CD14-positive monocyte (primary cell): ENCODE measurements around the gene LARP4B. TPM values are rescaled to one million over a fixed set of nuclear protein-coding genes. Genes with fewer than 3 reads are reported as not detected.

Experiments
- DNase-seq, 3 donors: peaks; one replicate each; pipeline ENCODE4 v3.0.0-alpha.2; 2011 to 2022
- H2AFZ ChIP-seq: 2 replicates; pipeline ENCODE4 v1.6.0; 2012; ENCODE audit warnings: mild to moderate bottlenecking, low read depth, low read length, inconsistent platforms; ENCODE audit not compliant: insufficient read depth, poor library complexity, severe bottlenecking
- H3K27ac ChIP-seq, 2 donors: 1 replicate in 1 of 2; 2 replicates in 1 of 2; pipeline ENCODE4 v1.5.1; 2012 to 2013; ENCODE audit warnings: low read length in 2 of 2, control low read depth in 1 of 2, inconsistent platforms in 1 of 2, low read depth in 1 of 2, mild to moderate bottlenecking in 1 of 2
- H3K27me3 ChIP-seq, 2 donors: one replicate each; pipeline versions ENCODE4 v1.6.0 to v1.6.1; 2011 to 2013; ENCODE audit warnings: low read length in 2 of 2; ENCODE audit not compliant: control insufficient read depth in 2 of 2, insufficient read depth in 2 of 2
- H3K36me3 ChIP-seq, 2 donors: replicated peaks in 1 of 2; 1 replicate in 1 of 2; 2 replicates in 1 of 2; pipeline versions ENCODE4 v1.5.1 to v1.6.1; 2012 to 2013; ENCODE audit warnings: low read length in 2 of 2, control low read depth in 1 of 2, inconsistent platforms in 1 of 2, mild to moderate bottlenecking in 1 of 2; ENCODE audit not compliant: insufficient read depth in 2 of 2, control insufficient read depth in 1 of 2
- H3K4me1 ChIP-seq, 2 donors: 1 replicate in 1 of 2; 2 replicates in 1 of 2; pipeline versions ENCODE4 v1.5.1 to v1.6.1; 2012 to 2013; ENCODE audit warnings: low read length in 2 of 2, control low read depth in 1 of 2, inconsistent platforms in 1 of 2, mild to moderate bottlenecking in 1 of 2, moderate library complexity in 1 of 2; ENCODE audit not compliant: insufficient read depth in 2 of 2, control insufficient read depth in 1 of 2
- H3K4me2 ChIP-seq: replicated peaks from 2 replicates; pipeline ENCODE3; 2012; ENCODE audit warnings: low read length, moderate library complexity, mild to moderate bottlenecking; ENCODE audit not compliant: poor library complexity, severe bottlenecking; ENCODE audit errors: extremely low read depth
- H3K4me3 ChIP-seq, 3 experiments: fragments of 200-600 bp in 1 of 3; sonication (generic) in 1 of 3; replicated peaks in 1 of 3; 1 replicate in 2 of 3; 2 replicates in 1 of 3; pipeline ENCODE4 v1.5.1; 2011 to 2013; ENCODE audit warnings: low read length in 3 of 3, mild to moderate bottlenecking in 3 of 3, control low read depth in 2 of 3, low read depth in 2 of 3, inconsistent platforms in 1 of 3, moderate library complexity in 1 of 3
- H3K79me2 ChIP-seq: 2 replicates; pipeline ENCODE4 v1.6.0; 2012; ENCODE audit warnings: mild to moderate bottlenecking, control low read depth, inconsistent platforms, low read length, moderate library complexity; ENCODE audit not compliant: insufficient read depth
- H3K9ac ChIP-seq: 2 replicates; pipeline ENCODE4 v1.6.0; 2017; ENCODE audit warnings: low read length, mild to moderate bottlenecking; ENCODE audit not compliant: insufficient read depth, poor library complexity, severe bottlenecking
- H3K9me3 ChIP-seq, 2 donors: replicated peaks in 1 of 2; 1 replicate in 1 of 2; 2 replicates in 1 of 2; pipeline versions ENCODE4 v1.5.1 to v1.6.1; 2012 to 2013; ENCODE audit warnings: low read length in 2 of 2, control low read depth in 1 of 2; ENCODE audit not compliant: control insufficient read depth in 1 of 2, insufficient read depth in 1 of 2
- H4K20me1 ChIP-seq: 2 replicates; pipeline ENCODE4 v1.6.0; 2012; ENCODE audit warnings: mild to moderate bottlenecking, low read length, control low read depth, moderate library complexity; ENCODE audit not compliant: insufficient read depth
- H3K27ac Mint-ChIP-seq, 7 donors: one replicate each; pipeline ENCODE4 v1.8.0; 2020; ENCODE audit warnings: mild to moderate bottlenecking in 7 of 7, mixed read lengths in 7 of 7, moderate library complexity in 6 of 7, inconsistent platforms in 2 of 7
- H3K27me3 Mint-ChIP-seq, 3 donors: one replicate each; pipeline ENCODE4 v1.8.0; 2021 to 2022; ENCODE audit warnings: low read depth in 3 of 3, mild to moderate bottlenecking in 3 of 3, mixed read lengths in 3 of 3, moderate library complexity in 3 of 3, inconsistent platforms in 1 of 3
- H3K36me3 Mint-ChIP-seq, 2 donors: one replicate each; pipeline ENCODE4 v1.8.0; 2020; ENCODE audit warnings: mixed read lengths in 2 of 2, inconsistent platforms in 1 of 2, mild to moderate bottlenecking in 1 of 2
- H3K4me1 Mint-ChIP-seq: one replicate; pipeline ENCODE4 v1.8.0; 2020; ENCODE audit warnings: mild to moderate bottlenecking, mixed read lengths
- H3K4me3 Mint-ChIP-seq, 2 donors: one replicate each; pipeline ENCODE4 v1.8.0; 2020; ENCODE audit warnings: mild to moderate bottlenecking in 2 of 2, mixed read lengths in 2 of 2, moderate library complexity in 1 of 2
- H3K9me3 Mint-ChIP-seq, 7 donors: one replicate each; pipeline ENCODE4 v1.8.0; 2020 to 2022; ENCODE audit warnings: mixed read lengths in 7 of 7, mild to moderate bottlenecking in 6 of 7, moderate library complexity in 6 of 7, inconsistent platforms in 2 of 7
- CTCF ChIP-seq: fragments of 200-600 bp; IDR thresholded peaks from one replicate; pipeline ENCODE4 v1.8.0; 2022; ENCODE audit warnings: antibody characterized with exemption, mild to moderate bottlenecking
- WGBS: methylation state at CpG from one replicate; pipeline ENCODE4 v1.1.5; 2013; ENCODE audit warnings: missing lambda C conversion rate; ENCODE audit not compliant: insufficient coverage; 5-methylcytosine and 5-hydroxymethylcytosine counted together
- intact Hi-C, 2 donors: fragments of 100-400 bp; cut with micrococcal nuclease; formaldehyde crosslinking; loops; one replicate each; pipeline versions ENCODE4 v1.15.0 to v1.15.1; 2023
- polyA plus RNA-seq, 3 donors: library from polyadenylated mRNA; depleted of rRNA in 1 of 3; unstranded in 2 of 3; stranded (reverse) in 1 of 3; fragments of 300-500 nt in 2 of 3; fragments of >200 nt in 1 of 3; fragmentation: Illumina TruSeq in 2 of 3; gene quantifications; 1 replicate in 2 of 3; 2 replicates in 1 of 3; pipeline ENCODE4 v1.2.3, GENCODE V29; 2012 to 2021

Gene LARP4B
- polyA plus RNA-seq, 3 donors = 17.2 to 52.3 (median 33.0) TPM

DNA sequence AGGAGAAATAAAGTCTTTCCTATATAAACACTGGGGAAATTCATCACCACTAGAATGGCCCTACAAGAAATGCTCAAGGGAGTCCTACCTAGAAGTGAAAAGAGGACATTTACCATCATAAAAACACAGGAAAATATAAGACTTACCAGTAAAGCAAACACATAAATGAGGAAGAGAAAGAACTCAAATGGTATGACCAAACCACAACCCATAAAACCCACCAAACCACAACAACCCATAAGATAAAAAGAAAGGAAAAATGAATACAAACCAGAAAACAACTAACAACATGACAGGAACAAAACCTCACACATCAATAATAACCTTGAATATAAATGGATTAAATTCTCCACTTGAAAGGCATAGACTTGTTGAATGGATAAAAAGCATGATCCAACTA lies 170.1 kb downstream of the LARP4B start:
- Mint-ChIP-seq H3K27ac (no peak overlapping the region), H3K4me1 (no peaks in the 10 kb centered on the region), H3K36me3 (no peaks in the 10 kb centered on the region), H3K4me3 (no peak overlapping the region), H3K9me3 (peaks cover 27 to 67% (median 55%) of the 10 kb centered on the region in 7 donors), H3K27me3 (peaks cover 39 to 73% (median 41%) of the 10 kb centered on the region in 3 donors)
- no peak overlapping the region for H3K27ac ChIP-seq
- intact Hi-C loops = no loop called here
- DNase-seq = no peak
- TF ChIP-seq CTCF = no peak
- H3K36me3 ChIP-seq = no peaks in the 10 kb centered on the region
- peaks cover 4 to 37% of the 10 kb centered on the region in 2 donors for H3K27me3 ChIP-seq
- no peaks in the 10 kb centered on the region for H3K79me2 ChIP-seq
- no peaks in the 10 kb centered on the region for H3K4me1 ChIP-seq
- no peak overlapping the region for H2AFZ ChIP-seq
- no peak overlapping the region for H3K9ac ChIP-seq
- peaks cover 25 to 57% of the 10 kb centered on the region in 2 donors for H3K9me3 ChIP-seq
- no peak overlapping the region for H3K4me2 ChIP-seq
- no peaks in the 10 kb centered on the region for H4K20me1 ChIP-seq
- H3K4me3 ChIP-seq = no peak overlapping the region

DNA sequence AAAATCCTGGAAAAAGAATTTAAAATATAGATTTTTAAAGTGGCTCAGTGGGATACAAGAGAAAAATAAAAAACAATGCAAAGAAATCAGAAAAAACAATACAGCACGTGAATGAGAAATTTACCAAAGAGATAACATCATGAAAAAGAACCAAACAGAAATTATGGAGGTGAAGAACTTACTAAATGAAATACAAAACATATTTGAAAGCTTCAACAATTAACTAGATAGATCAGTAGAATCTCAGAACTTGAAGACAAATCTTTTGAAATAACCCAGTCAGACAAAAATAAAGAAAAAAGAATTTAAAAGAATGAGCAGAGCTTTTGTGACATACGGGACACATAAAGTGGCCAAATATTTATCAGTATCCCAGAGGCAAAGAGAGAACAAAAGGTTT lies 170.9 kb downstream of the LARP4B start:
- Histone ChIP-seq H3K27ac (no peak overlapping the region), H3K27me3 (peaks cover 4 to 44% of the 10 kb centered on the region in 2 donors), H4K20me1 (no peaks in the 10 kb centered on the region), H3K4me2 (no peak overlapping the region), H2AFZ (no peak overlapping the region), H3K4me3 (no peak overlapping the region), H3K9ac (no peak overlapping the region), H3K9me3 (peaks cover 30 to 59% of the 10 kb centered on the region in 2 donors), H3K36me3 (no peaks in the 10 kb centered on the region), H3K79me2 (no peaks in the 10 kb centered on the region), H3K4me1 (no peaks in the 10 kb centered on the region)
- Mint-ChIP-seq H3K27me3 (peaks cover 43 to 77% (median 43%) of the 10 kb centered on the region in 3 donors), H3K9me3 (peaks cover 27 to 70% (median 57%) of the 10 kb centered on the region in 7 donors), H3K27ac (no peak overlapping the region), H3K4me1 (no peaks in the 10 kb centered on the region), H3K4me3 (peak overlapping the region in 1 of 2 donors; percentile 6), H3K36me3 (no peaks in the 10 kb centered on the region)
- DNase-seq = no peak
- no peak for TF ChIP-seq CTCF
- intact Hi-C loops = no loop called here
- no CpG with 5 or more reads among the region's 2 CpGs for WGBS
